ENCODE results near the gene EEF2.

The EEF2 gene

DNA sequence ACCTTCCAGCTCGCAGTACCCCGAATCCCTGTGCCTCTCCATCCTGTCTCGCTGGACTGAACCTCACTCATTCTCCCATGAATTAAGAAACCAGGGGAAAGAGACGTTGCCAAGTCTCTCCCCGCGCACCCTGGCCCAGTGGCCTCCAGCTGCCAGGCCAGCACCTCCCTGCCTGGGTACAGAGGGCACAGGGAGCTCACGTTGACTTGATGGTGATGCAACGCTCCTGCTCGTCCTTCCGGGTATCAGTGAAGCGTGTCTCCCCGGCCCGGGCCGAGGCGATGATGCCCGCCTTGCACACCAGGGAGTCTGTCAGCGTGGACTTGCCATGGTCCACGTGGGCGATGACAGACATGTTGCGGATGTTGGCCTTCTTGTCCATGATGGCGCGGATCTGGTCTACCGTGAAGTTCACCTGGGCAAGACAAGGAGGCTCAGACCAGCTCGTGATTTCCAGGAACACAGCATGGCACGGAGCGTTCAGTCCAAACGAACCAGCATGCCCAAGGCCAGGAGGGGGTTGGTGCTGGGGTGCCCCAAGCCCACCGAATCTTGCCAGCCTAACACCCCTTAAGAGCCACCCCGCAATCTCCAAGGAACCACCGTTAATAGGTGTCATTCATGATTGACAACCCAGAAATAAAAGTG lies 1.2 kb downstream of the EEF2 start:
- no peak for DNase-seq

DNA sequence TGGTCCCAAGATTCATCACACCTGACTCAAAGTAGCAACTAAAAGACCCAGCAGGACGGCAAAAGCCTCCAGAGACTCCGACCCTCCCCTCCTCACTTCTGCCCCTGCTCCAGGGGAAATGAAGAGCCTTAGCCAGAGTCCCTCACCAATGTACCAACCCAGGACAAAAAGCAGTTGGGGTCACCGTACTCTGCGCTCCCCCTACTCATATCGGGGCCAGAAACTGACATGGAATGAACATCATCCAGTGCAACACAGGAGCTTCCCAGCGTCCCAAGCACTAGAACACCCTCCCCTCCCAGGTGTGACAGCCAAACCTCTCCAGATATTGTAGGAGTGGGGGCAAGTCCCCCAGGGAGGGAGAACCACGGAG lies 1.7 kb downstream of the EEF2 start:
- no peak for DNase-seq

DNA sequence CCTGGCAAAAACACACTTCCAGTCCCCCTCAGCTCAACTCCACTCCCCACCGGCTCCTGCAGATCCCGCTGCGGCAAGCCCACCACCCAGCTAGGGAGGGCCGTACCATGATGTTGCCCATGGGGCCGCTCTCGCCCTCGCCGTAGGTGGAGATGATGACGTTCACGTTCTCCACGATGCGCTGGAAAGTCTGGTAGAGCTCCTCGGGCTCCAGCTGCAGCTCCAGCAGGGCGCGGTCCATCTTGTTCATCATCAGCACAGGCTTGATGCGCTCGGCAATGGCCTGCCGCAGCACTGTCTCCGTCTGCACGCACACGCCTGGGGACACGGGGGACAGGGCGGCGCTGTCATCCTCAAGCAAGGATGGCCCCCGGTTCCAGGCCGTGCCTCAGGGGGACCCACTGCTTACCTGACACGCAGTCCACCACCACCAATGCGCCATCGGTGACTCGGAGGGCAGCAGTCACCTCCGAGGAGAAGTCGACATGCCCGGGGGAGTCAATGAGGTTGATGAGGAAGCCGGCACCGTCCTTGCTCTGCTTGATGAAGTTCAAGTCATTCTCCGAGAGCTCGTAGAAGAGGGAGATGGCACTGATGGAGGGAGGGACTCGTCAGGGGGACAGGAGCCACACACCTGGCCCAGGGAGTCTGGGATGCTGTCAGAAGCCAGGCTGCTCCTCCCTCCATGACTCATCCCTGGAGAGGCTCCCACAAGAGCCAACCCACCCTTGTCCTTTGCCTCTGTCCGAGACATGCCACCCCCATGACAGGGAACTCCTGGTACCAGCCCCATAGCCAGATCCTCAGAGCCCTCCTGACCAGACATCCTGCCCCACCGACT lies 2.3 kb downstream of the EEF2 start:
- DNase-seq = no peak

DNA sequence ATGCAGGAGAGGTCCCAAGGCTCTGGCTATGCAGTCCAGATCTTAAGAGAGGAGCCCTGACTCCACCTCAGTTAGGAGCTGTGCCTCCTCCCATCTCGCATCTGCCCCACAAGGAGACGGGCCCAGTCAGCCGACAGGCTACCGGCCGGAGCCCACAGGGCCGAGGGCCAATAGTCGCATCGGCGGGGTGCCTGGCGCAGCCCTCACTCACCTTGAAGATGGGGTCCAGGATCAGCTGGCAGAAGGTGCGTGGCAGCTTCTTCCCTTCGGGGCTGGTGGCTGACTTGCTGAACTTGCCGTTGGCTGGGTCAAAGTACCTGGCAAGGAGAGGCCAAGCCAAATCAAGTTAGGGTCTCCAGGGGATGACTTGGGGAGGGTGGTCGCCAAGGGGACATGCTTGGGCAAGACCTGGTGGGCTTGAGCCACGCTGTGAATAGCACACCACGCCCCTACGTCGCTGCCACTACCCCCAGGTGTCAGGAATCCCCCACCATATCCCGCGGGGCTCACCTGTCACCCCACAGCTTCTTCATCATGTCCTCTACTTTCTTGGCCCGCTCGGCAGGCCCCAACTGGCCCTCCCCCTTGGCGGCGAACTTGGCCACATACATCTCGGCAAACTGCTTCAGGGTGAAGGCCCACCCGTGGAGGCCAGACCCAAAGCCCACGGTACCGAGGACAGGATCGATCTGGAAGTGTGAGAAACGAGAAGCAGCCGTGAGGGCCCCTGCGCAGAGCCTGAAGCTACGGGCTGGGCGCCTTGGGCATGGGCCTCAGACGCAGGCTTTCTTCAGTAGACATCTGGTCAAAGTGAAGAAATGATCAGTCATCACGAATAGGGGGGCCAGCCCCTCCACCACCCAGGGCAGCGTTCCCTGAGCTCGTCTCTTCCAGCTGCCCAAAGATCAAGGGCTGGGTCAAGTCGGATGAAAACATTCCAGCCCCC lies 3.3 kb downstream of the EEF2 start:
- no peak for DNase-seq

DNA sequence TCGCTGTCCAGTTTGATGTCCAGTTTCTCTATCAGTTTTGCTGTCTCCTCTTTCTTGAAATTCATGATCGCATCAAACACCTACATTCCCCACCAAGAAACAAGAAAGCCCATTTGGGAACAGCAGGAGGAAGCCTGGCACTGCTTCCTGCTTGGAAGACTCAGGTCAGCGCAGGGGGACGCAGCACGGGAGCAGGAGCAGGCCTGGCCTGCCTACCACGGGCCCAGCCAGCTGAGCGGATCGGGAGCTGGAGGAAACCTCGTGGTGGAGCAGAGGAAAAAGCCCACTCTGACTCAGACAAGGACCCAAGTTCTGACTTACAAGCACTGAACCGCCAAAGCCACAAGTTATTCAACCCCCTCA lies 3.9 kb downstream of the EEF2 start:
- no peak for DNase-seq

DNA sequence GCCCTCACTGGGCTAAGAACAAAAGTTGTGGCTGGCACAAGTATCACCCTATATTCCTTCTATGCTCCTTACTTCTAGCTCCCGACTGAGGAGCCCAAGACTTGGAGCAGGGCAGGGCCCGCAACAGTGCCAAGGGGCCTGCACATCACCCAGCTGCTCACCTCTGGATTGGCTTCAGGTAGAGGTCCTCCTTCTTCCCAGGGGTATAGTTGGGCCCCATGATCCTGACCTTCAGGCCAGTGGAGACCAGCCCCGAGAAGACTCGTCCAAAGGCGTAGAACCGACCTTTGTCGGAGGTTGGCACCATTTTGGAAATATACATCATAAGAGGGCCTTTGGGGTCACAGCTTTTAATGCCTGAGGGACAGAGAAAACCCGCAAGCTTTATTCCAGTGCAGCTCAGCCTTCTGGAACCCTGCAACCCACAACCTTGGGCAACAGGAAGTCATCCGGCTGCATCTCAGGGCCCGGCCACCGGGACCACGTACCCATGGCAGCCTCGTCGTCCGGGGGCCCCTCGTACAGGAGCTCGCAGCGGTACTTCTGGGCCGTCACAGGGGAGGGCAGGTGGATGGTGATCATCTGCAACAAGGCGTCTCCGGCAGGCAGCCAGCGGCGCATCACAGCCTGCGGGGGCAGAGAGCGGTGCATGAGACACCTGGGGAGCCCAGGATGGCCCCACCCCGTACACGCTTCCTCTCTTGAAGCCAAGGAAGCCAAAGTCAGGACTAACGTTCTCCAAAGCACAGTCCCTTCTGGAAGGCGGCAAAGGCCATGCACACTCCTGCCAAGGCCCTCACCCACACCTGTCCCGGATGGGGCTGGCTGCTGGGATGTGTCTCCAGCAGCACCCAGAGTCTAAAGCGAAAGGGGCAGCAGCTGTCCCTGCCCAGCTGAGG lies 4.7 kb downstream of the EEF2 start:
- DNase-seq = peak; percentile 30

DNA sequence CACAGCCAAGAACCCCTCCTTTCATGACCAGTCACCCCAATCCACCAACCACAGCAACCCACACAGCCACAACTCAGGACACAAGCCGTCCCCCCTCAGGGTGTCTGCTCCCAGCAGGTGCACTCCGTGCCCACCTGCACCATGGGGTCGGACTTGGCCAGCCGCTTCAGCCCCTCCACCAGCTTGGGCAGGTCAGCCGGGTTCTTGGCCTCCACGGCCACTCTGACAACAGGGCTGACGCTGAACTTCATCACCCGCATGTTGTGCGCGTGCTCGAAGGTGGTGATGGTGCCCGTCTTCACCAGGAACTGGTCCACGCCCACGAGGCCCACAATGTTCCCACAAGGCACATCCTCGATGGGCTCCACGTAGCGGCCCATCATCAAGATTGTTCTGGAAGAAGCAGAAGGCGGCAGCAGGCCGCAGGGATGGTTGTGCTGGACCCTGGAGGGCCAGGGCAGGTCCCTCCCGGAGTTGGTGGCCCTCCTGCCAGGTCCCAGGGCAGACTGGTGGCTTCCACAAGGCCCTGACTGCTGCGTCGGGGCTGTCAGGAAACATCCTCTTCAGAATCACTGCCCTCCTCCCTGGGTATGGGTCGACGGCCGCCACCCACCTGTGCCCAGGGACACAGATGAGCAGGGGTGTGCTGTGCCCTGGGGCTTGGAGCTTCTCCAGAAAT lies 5.5 kb downstream of the EEF2 start:
- peak; percentile 38 for DNase-seq

DNA sequence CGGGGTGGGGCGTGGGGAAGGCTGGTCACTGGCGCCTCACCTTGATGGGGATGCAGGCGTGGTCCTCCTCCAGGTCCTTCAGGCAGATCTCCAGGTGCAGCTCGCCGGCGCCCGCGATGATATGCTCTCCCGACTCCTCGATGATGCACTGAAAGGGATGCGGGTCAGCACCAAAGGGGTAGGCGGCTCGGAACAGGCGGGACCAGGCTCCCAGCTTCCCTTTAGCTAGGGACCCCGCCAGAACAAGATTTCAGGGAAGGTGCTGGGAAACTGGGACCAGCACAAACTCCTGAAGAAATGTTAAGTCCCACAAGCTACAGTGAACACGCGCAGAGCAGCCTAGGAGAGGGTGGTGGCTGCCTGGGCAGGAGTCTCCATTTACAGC lies 6.0 kb downstream of the EEF2 start:
- peak; percentile 25 for DNase-seq

DNA sequence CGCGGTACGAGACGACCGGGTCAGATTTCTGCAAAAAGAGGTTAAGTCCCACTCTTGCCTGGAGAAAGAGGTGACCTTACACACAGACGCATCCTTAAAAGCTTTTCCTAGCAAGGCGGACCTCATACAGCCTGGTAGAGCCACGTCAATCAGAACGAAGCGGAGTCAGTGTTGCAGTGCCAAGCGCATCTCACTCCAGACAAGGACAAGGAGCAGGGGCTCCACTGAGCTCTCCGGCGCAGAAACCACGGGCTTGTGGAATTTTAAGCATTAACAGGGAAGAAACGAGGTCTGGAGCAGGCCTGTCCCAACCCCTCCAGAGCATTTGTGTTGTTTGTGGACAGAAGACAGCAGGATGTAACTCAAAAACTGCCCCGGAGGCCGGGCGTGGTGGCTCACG lies 7.1 kb downstream of the EEF2 start:
- no peak for DNase-seq

DNA sequence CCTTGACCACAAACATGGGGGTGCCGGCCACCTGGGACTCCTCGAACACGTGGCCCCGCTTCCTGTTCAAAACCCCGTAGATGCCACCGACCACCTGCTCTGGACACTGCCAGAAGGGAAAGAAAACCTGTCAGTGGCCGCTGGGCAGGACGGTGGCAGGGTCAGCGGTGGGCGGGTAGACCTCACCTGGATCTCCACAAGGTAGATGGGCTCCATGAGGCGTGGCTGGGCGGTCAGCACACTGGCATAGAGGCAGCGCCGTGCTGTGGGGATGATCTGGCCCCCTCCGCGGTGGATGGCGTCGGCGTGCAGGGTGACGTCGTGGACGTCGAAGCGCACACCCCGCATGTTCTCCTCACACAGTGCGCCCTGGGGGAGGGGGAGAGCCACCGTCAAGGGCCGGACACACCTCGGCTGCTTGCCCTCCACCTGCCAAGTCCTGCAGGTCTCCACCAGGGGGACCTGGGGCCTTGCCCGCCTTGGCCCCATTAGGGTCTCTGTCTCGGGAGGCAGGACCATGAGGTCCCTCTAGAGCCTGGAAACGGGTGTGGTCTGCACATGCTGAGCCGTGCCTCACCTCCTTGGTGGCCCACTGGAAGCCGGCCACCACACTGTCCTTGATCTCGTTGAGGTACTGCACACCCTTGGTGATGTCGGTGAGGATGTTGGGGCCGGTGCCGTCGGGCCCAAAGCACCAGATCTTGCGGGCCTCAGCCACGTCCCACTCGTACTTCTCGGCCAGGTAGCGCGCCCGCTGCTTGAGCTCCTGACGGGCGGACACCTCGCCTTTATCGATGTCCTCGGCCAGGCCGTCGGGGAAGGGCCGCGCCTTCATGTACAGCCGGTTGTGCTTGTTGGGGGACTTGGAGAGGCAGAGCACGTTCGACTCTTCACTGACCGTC lies 7.8 kb downstream of the EEF2 start:
- peak; percentile 44 for DNase-seq

DNA sequence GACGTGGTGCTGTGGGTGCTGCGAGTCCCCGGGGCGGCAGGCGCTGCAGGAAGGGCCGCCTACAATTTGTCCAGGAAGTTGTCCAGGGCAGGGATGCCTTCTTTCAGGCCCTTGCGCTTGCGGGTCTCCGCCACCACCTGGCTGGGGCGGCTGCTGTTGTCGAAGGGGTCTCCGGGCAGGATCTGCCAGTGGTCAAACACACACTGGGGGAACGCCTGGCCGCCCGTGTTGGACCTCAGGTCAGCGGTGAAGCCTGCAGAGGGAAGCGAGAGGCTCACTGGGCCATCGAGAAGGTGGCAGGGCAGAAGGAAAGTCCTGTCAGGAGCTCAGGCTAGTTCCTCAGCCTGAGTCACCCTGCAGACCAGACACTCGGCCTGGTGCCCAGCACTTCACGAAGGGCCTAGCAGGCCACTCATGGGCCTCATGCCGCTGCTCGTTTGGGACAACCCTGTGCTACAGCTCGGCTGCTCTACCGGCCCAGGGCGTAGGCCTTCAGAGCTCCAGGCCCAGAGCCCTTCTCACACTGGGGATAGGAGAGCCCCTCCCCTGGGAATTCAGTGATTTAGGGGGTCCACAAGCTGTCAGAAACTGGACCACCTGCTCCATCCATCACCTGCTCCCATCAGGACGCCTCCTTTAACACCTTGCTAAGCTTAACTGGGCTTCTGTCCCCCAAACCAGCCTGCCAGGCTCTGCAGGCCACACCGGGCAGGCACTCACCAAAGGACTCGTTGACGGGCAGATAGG lies 8.6 kb downstream of the EEF2 start:
- DNase-seq = peak; percentile 44

DNA sequence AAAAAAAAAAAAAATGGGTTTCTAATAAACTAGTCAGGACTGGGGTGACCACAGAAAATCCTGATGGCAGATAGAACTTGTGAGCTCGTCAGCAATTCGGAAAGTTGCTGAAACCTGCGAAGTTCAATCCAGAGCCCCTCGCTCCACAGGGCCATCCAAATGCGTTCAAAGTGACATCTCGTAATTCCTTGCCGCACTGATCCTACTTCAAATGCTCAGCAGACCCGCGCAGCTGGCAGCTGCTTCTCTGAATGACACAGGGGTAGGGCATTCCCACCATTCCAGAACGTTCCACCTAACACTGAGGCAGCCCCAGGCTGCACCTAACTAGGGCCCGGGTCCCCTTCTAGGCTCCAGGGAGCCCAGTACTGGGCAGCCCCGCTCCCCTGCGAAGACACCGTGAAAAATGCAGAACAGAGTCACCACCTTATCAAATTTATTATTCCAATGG lies 9.6 kb downstream of the EEF2 start:
- peak; percentile 44 for DNase-seq

DNA sequence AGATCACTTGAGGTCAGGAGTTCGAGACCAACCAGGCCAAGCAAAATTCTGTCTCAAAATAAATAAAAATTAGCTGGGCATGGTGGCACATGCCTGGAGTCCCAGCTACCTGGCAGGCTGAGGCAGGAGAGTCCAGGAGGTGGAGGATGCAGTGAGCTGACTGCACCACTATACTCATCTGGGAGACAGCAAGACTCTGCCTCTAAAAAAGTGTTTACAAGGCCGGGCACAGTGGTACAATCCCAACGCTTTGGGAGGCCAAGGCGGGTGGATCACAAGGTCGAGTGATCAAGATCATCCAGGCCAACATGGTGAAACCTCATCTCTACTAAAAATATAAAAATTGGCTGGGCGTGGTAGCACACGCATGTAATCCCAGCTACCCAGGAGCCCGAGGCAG lies 10.1 kb downstream of the EEF2 start:
- peak; percentile 40 for DNase-seq

DNA sequence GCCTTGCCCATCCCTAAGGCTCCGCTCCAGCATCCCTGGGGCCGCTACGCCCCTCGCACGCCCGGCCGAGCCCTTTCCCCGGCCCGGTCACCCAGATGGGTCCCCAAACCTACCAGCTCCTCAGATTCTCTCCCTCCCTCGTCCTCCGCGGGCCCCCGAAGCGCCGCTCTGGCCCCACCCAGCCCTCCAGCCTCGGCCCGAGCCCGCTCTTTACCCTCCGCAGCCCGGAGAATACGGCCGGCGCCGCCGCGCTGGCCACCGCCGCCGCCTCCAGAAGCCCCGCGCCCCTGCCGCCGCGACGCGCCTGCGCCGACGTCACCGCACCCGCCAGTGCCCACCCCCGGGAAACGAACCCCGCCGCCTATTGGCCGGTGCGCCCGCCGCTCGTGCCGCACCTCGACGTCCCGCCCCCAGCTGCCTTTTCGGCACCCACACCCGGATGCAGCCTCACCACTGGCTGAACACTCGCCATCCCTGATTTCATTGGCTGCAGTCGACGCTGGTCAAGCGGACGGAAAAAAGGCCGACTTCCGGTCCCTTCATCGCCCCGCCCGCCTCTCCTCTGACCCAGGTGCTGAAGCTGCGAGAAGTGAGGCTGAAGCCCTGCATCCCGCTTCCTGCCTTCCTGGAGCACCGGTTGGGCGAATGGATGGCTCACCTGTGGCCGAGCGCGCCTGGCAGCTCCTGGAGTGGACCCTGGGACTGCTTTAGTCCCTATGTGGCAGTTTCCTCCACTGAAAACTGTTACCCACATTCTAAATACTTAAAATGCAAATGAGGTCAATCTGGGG lies 14.3 kb downstream of the EEF2 start, which contains the start of gene DAPK3:
DAPK3 (minus strand) TSS at position 292 of the 791 bp plus-strand sequence. CDS start 1,364 bp downstream, outside the sequence.
- peak; percentile 99 for DNase-seq

DNA sequence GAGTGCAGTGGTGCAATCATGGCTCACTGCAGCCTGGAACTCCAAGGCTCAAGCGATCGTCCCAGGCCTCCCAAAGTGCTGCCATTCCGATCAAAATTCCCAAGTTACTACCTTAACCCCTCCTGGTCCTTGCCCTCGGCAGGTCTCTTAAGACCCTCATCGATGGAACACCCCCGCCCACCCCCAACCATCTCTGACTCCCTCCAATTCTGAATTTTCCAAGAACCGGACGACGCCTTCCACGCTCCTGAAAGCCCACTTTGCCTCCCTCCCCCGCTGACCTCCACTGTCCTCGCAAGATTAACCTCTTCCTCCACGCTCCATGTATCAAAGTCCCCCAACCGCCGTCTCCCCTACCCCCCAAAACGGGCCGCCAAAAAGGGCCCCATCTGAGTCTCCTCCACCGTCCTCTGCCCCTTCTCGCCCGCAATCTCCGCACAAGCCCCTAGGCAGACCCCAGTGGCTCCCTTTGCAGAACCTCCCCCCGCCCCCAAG lies 14.9 kb downstream of the EEF2 start:
- no peak for DNase-seq

DNA sequence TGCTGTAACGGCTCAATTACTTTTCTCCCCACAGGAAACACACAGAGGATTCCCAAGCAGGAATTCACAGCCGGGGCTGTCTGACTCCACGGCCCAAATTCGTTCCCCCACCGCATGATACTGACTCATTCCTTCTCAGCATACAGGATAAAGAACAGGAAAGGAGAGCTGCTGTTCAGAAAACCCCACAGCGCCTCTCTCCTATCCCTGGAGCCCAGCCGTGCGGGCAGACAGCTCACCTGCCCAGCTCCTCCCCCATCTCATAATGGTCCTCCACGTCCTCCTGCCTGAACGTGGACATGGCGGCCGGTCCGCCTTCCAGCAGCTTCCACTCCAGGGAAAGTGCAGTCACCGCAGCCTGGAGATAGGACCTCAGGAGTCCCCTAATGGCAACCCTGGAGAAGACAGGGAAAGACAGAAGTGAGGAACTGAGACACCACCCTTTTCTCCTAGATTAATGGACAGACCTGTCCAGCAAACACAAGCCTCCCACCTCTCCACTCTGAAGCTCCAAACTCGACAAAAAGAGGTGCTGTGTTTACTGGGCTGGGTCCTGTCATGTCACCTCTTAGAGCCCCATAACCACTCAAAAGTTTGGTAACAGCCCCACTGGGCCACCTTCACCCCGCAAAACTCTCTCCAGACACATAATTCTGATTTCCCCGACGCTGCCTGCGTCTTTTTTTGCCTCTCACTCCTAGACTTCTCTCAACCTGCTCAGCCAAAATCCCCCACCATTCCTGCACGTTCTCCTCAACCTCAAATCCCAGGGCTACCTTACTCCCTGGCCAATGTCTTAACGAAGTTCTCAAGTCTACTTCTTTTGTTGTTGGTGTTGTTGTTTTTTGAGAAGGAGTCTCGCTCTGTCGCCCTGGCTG lies 15.6 kb downstream of the EEF2 start:
- no peak for DNase-seq

All from right forelimb (tissue), 1 donor.